ENCODE data around the gene OBP2B. TPM values are rescaled to one million over a fixed set of nuclear protein-coding genes. Genes with fewer than 3 reads are reported as not detected.

Gene OBP2B
- total and polyA plus RNA-seq, 9 of the 15 experiments (the other 6 are each of a cell fraction or from before 2014, with no cell fraction given): not detected

GRCh38 chr9:133189826-133190225, 19.2 kb downstream of the OBP2B start:
- no peak overlapping the region for H2AFZ ChIP-seq (ENCODE audit: low read depth, low read length)
- intact Hi-C loops (cut with micrococcal nuclease): loop anchor here (5.0 kb wide), 2 partner anchors 47 to 82 kb away; no protein-coding TSS in a partner anchor
- TF ChIP-seq CLOCK (CRISPR knock-in tag; IDR thresholded peaks at IDR 0.05; ENCODE audit: borderline replicate concordance): no peak
- no peaks in the 10 kb centered on the region for H3K36me3 ChIP-seq (ENCODE audit: control insufficient read depth, insufficient read depth, low read length)
- H3K4me3 ChIP-seq: no peak overlapping the region
- H3K9ac ChIP-seq (ENCODE audit: insufficient read depth in 1 of 2, low read depth in 2 of 2, low read length in 2 of 2): no peak overlapping the region
- H3K27me3 ChIP-seq (ENCODE audit: control insufficient read depth in 2 of 2, insufficient read depth in 2 of 2, low read length in 2 of 2): peaks cover 26 to 34% of the 10 kb centered on the region in 2 experiments; a peak in 4 of 5 replicates
- H4K20me1 ChIP-seq (replicated peaks; ENCODE audit: control insufficient read depth, insufficient read depth, low read length): no peaks in the 10 kb centered on the region
- ChIA-PET POLR2A (interaction anchor here (0.6 kb wide), 2 partner anchors 136 to 184 kb away, joined by 3 read pairs; no protein-coding TSS in a partner anchor), CTCF (ENCODE audit: low intra/inter-chr PET ratio) (no interaction called here)
- H3K4me2 ChIP-seq (ENCODE audit: insufficient read depth, low read length): no peak overlapping the region
- FAIRE-seq: no peak
- DNase-seq (ENCODE audit: extremely low read depth in 1 of 4, low spot score in 3 of 4): no peak
- in situ Hi-C loops (cut with MboI): loop anchor here (5.0 kb wide), 2 partner anchors 142 to 297 kb away; no protein-coding TSS in a partner anchor
- H3K9me3 ChIP-seq (replicated peaks; ENCODE audit: control insufficient read depth, insufficient read depth, low read depth, low read length): no peaks in the 10 kb centered on the region
- no peak for ATAC-seq
- no peaks in the 10 kb centered on the region for H3K79me2 ChIP-seq (ENCODE audit: control insufficient read depth, insufficient read depth, low read length)
- H3K4me1 ChIP-seq (replicated peaks in 1 of 2; ENCODE audit: control insufficient read depth in 2 of 2, insufficient read depth in 2 of 2, low read length in 2 of 2): peaks cover 4 to 15% of the 10 kb centered on the region in 2 experiments; a peak in 3 of 5 replicates
- no peak overlapping the region for H3K27ac ChIP-seq (ENCODE audit: extremely low read depth, low read depth, low read length)
- H3K9me1 ChIP-seq (ENCODE audit: control insufficient read depth, insufficient read depth, low read length): no peaks in the 10 kb centered on the region
- 13% methylated on average over 8 of the region's 8 CpGs for WGBS (ENCODE audit: insufficient coverage, low coverage, missing lambda C conversion rate)
- no TSS peak for BruUV-seq (replicated peaks)

- BruUV-seq (replicated peaks): no TSS peak
- ATAC-seq: no peak
- Histone ChIP-seq H3K4me1 (replicated peaks in 1 of 2; ENCODE audit: control insufficient read depth in 2 of 2, insufficient read depth in 2 of 2, low read length in 2 of 2) (peaks cover 4 to 15% of the 10 kb centered on the region in 2 experiments; a peak in 3 of 5 replicates), H3K9me1 (ENCODE audit: control insufficient read depth, insufficient read depth, low read length) (no peaks in the 10 kb centered on the region), H3K79me2 (ENCODE audit: control insufficient read depth, insufficient read depth, low read length) (no peaks in the 10 kb centered on the region), H3K9ac (ENCODE audit: insufficient read depth in 1 of 2, low read depth in 2 of 2, low read length in 2 of 2) (peak overlapping the region in 1 of 2 experiments; percentile 47; a peak in 1 of 4 replicates), H3K27me3 (ENCODE audit: control insufficient read depth in 2 of 2, insufficient read depth in 2 of 2, low read length in 2 of 2) (peaks cover 20 to 34% of the 10 kb centered on the region in 2 experiments; a peak in 4 of 5 replicates), H3K4me3 (no peak overlapping the region), H3K4me2 (ENCODE audit: insufficient read depth, low read length) (no peak overlapping the region), H3K36me3 (ENCODE audit: control insufficient read depth, insufficient read depth, low read length) (no peaks in the 10 kb centered on the region), H3K27ac (ENCODE audit: extremely low read depth, low read depth, low read length) (no peak overlapping the region), H3K9me3 (replicated peaks; ENCODE audit: control insufficient read depth, insufficient read depth, low read depth, low read length) (no peaks in the 10 kb centered on the region), H4K20me1 (replicated peaks; ENCODE audit: control insufficient read depth, insufficient read depth, low read length) (no peaks in the 10 kb centered on the region), H2AFZ (ENCODE audit: low read depth, low read length) (no peak overlapping the region)
- in situ Hi-C loops (cut with MboI): loop anchor here (5.0 kb wide), 2 partner anchors 143 to 298 kb away; no protein-coding TSS in a partner anchor
- POLR2A ChIA-PET: interaction anchor here (0.7 to 2.2 kb wide), 6 partner anchors 21 to 167 kb away, joined by 3 to 12 read pairs (median 4); partner anchors contain the start of genes MED22 and RPL7A
- no peak for FAIRE-seq
- intact Hi-C loops (cut with micrococcal nuclease): loop anchor here (1.0 to 5.0 kb wide), 3 partner anchors 48 to 140 kb away; no protein-coding TSS in a partner anchor
- 0% methylated on average over 5 of the region's 7 CpGs for WGBS (ENCODE audit: insufficient coverage, low coverage, missing lambda C conversion rate)
- CTCF ChIA-PET (ENCODE audit: low intra/inter-chr PET ratio): no interaction called here
- no peak for DNase-seq (ENCODE audit: extremely low read depth in 1 of 4, low spot score in 3 of 4)
- TF ChIP-seq GTF2F1 (IDR thresholded peaks at IDR 0.05; ENCODE audit: low read depth, low read length): no peak
- no peak for TF ChIP-seq ZSCAN32 (CRISPR knock-in tag; IDR thresholded peaks at IDR 0.05)
- no peak for TF ChIP-seq CBX2 (IDR thresholded peaks at IDR 0.05; ENCODE audit: insufficient read depth, low read length, poor library complexity, severe bottlenecking)
- no peak for TF ChIP-seq ZNF444 (CRISPR knock-in tag; IDR thresholded peaks at IDR 0.05)
- no peak for TF ChIP-seq HINFP (tag; conservative IDR thresholded peaks at IDR 0.05; ENCODE audit: low read depth)
- no peak for TF ChIP-seq TFE3 (CRISPR knock-in tag; IDR thresholded peaks at IDR 0.05)
- no peak for TF ChIP-seq MIER1 (IDR thresholded peaks at IDR 0.05; ENCODE audit: low read depth)
Observed at GRCh38 chr9:133188843-133189180, 20.2 kb downstream of the OBP2B start.

All from K562 (cell line).